CD14-positive monocyte (primary cell): ENCODE data around the gene PLA2G12A. TPM values are rescaled to one million over a fixed set of nuclear protein-coding genes. Genes with fewer than 3 reads are reported as not detected.

Experiments used
- DNase-seq, 3 donors: peaks; one replicate each; pipeline ENCODE4 v3.0.0-alpha.2; 2011 to 2022
- H2AFZ ChIP-seq: 2 replicates; pipeline ENCODE4 v1.6.0; 2012; ENCODE audit warnings: mild to moderate bottlenecking, low read depth, low read length, inconsistent platforms; ENCODE audit not compliant: insufficient read depth, poor library complexity, severe bottlenecking
- H3K27ac ChIP-seq, 2 donors: 1 replicate in 1 of 2; 2 replicates in 1 of 2; pipeline ENCODE4 v1.5.1; 2012 to 2013; ENCODE audit warnings: low read length in 2 of 2, control low read depth in 1 of 2, inconsistent platforms in 1 of 2, low read depth in 1 of 2, mild to moderate bottlenecking in 1 of 2
- H3K27me3 ChIP-seq, 2 donors: one replicate each; pipeline versions ENCODE4 v1.6.0 to v1.6.1; 2011 to 2013; ENCODE audit warnings: low read length in 2 of 2; ENCODE audit not compliant: control insufficient read depth in 2 of 2, insufficient read depth in 2 of 2
- H3K36me3 ChIP-seq, 2 donors: replicated peaks in 1 of 2; 1 replicate in 1 of 2; 2 replicates in 1 of 2; pipeline versions ENCODE4 v1.5.1 to v1.6.1; 2012 to 2013; ENCODE audit warnings: low read length in 2 of 2, control low read depth in 1 of 2, inconsistent platforms in 1 of 2, mild to moderate bottlenecking in 1 of 2; ENCODE audit not compliant: insufficient read depth in 2 of 2, control insufficient read depth in 1 of 2
- H3K4me1 ChIP-seq, 2 donors: 1 replicate in 1 of 2; 2 replicates in 1 of 2; pipeline versions ENCODE4 v1.5.1 to v1.6.1; 2012 to 2013; ENCODE audit warnings: low read length in 2 of 2, control low read depth in 1 of 2, inconsistent platforms in 1 of 2, mild to moderate bottlenecking in 1 of 2, moderate library complexity in 1 of 2; ENCODE audit not compliant: insufficient read depth in 2 of 2, control insufficient read depth in 1 of 2
- H3K4me2 ChIP-seq: replicated peaks from 2 replicates; pipeline ENCODE3; 2012; ENCODE audit warnings: low read length, moderate library complexity, mild to moderate bottlenecking; ENCODE audit not compliant: poor library complexity, severe bottlenecking; ENCODE audit errors: extremely low read depth
- H3K4me3 ChIP-seq, 3 experiments: fragments of 200-600 bp in 1 of 3; sonication (generic) in 1 of 3; replicated peaks in 1 of 3; 1 replicate in 2 of 3; 2 replicates in 1 of 3; pipeline ENCODE4 v1.5.1; 2011 to 2013; ENCODE audit warnings: low read length in 3 of 3, mild to moderate bottlenecking in 3 of 3, control low read depth in 2 of 3, low read depth in 2 of 3, inconsistent platforms in 1 of 3, moderate library complexity in 1 of 3
- H3K79me2 ChIP-seq: 2 replicates; pipeline ENCODE4 v1.6.0; 2012; ENCODE audit warnings: mild to moderate bottlenecking, control low read depth, inconsistent platforms, low read length, moderate library complexity; ENCODE audit not compliant: insufficient read depth
- H3K9ac ChIP-seq: 2 replicates; pipeline ENCODE4 v1.6.0; 2017; ENCODE audit warnings: low read length, mild to moderate bottlenecking; ENCODE audit not compliant: insufficient read depth, poor library complexity, severe bottlenecking
- H3K9me3 ChIP-seq, 2 donors: replicated peaks in 1 of 2; 1 replicate in 1 of 2; 2 replicates in 1 of 2; pipeline versions ENCODE4 v1.5.1 to v1.6.1; 2012 to 2013; ENCODE audit warnings: low read length in 2 of 2, control low read depth in 1 of 2; ENCODE audit not compliant: control insufficient read depth in 1 of 2, insufficient read depth in 1 of 2
- H4K20me1 ChIP-seq: 2 replicates; pipeline ENCODE4 v1.6.0; 2012; ENCODE audit warnings: mild to moderate bottlenecking, low read length, control low read depth, moderate library complexity; ENCODE audit not compliant: insufficient read depth
- H3K27ac Mint-ChIP-seq, 7 donors: one replicate each; pipeline ENCODE4 v1.8.0; 2020; ENCODE audit warnings: mild to moderate bottlenecking in 7 of 7, mixed read lengths in 7 of 7, moderate library complexity in 6 of 7, inconsistent platforms in 2 of 7
- H3K27me3 Mint-ChIP-seq, 3 donors: one replicate each; pipeline ENCODE4 v1.8.0; 2021 to 2022; ENCODE audit warnings: low read depth in 3 of 3, mild to moderate bottlenecking in 3 of 3, mixed read lengths in 3 of 3, moderate library complexity in 3 of 3, inconsistent platforms in 1 of 3
- H3K36me3 Mint-ChIP-seq, 2 donors: one replicate each; pipeline ENCODE4 v1.8.0; 2020; ENCODE audit warnings: mixed read lengths in 2 of 2, inconsistent platforms in 1 of 2, mild to moderate bottlenecking in 1 of 2
- H3K4me1 Mint-ChIP-seq: one replicate; pipeline ENCODE4 v1.8.0; 2020; ENCODE audit warnings: mild to moderate bottlenecking, mixed read lengths
- H3K4me3 Mint-ChIP-seq, 2 donors: one replicate each; pipeline ENCODE4 v1.8.0; 2020; ENCODE audit warnings: mild to moderate bottlenecking in 2 of 2, mixed read lengths in 2 of 2, moderate library complexity in 1 of 2
- H3K9me3 Mint-ChIP-seq, 7 donors: one replicate each; pipeline ENCODE4 v1.8.0; 2020 to 2022; ENCODE audit warnings: mixed read lengths in 7 of 7, mild to moderate bottlenecking in 6 of 7, moderate library complexity in 6 of 7, inconsistent platforms in 2 of 7
- CTCF ChIP-seq: fragments of 200-600 bp; IDR thresholded peaks from one replicate; pipeline ENCODE4 v1.8.0; 2022; ENCODE audit warnings: antibody characterized with exemption, mild to moderate bottlenecking
- WGBS: methylation state at CpG from one replicate; pipeline ENCODE4 v1.1.5; 2013; ENCODE audit warnings: missing lambda C conversion rate; ENCODE audit not compliant: insufficient coverage; 5-methylcytosine and 5-hydroxymethylcytosine counted together
- intact Hi-C, 2 donors: fragments of 100-400 bp; cut with micrococcal nuclease; formaldehyde crosslinking; loops; one replicate each; pipeline versions ENCODE4 v1.15.0 to v1.15.1; 2023
- polyA plus RNA-seq, 3 donors: library from polyadenylated mRNA; depleted of rRNA in 1 of 3; unstranded in 2 of 3; stranded (reverse) in 1 of 3; fragments of 300-500 nt in 2 of 3; fragments of >200 nt in 1 of 3; fragmentation: Illumina TruSeq in 2 of 3; gene quantifications; 1 replicate in 2 of 3; 2 replicates in 1 of 3; pipeline ENCODE4 v1.2.3, GENCODE V29; 2012 to 2021

The PLA2G12A gene
- polyA plus RNA-seq, 3 donors: 1.8 to 16.2 (median 15.1) TPM

GRCh38 chr4:109671350-109671749 lies 58.5 kb downstream of the PLA2G12A start:
- Mint-ChIP-seq H3K36me3 (peaks cover 29 to 48% of the 10 kb centered on the region in 2 donors), H3K4me1 (no peaks in the 10 kb centered on the region), H3K9me3 (peaks cover 0 to 11% (median 2%) of the 10 kb centered on the region in 7 donors), H3K27ac (no peak overlapping the region), H3K4me3 (no peak overlapping the region), H3K27me3 (peaks cover 0 to 2% (median 0%) of the 10 kb centered on the region in 3 donors)
- no peak for TF ChIP-seq CTCF
- no peak overlapping the region for H3K4me2 ChIP-seq
- no peak overlapping the region for H3K4me3 ChIP-seq
- H3K27me3 ChIP-seq: no peaks in the 10 kb centered on the region
- no peaks in the 10 kb centered on the region for H3K9me3 ChIP-seq
- H3K9ac ChIP-seq: no peak overlapping the region
- no peak for DNase-seq
- H2AFZ ChIP-seq: no peak overlapping the region
- intact Hi-C loops: no loop called here
- H3K4me1 ChIP-seq: no peaks in the 10 kb centered on the region
- peaks cover 4 to 28% of the 10 kb centered on the region in 2 donors for H3K36me3 ChIP-seq
- H3K27ac ChIP-seq: no peak overlapping the region
- no peaks in the 10 kb centered on the region for H3K79me2 ChIP-seq
- peaks cover 17% of the 10 kb centered on the region for H4K20me1 ChIP-seq

- Mint-ChIP-seq H3K36me3 (peaks cover 24 to 50% of the 10 kb centered on the region in 2 donors), H3K27ac (peak overlapping the region in 1 of 7 donors; percentile 59), H3K27me3 (peaks cover 0 to 2% (median 0%) of the 10 kb centered on the region in 3 donors), H3K9me3 (peaks cover 0 to 6% (median under 1%) of the 10 kb centered on the region in 7 donors), H3K4me3 (no peak overlapping the region), H3K4me1 (no peaks in the 10 kb centered on the region)
- no peak overlapping the region for H3K4me3 ChIP-seq
- no peaks in the 10 kb centered on the region for H3K79me2 ChIP-seq
- H3K36me3 ChIP-seq: peaks cover 21 to 57% of the 10 kb centered on the region in 2 donors
- peaks cover 20% of the 10 kb centered on the region for H4K20me1 ChIP-seq
- intact Hi-C loops: no loop called here
- 100% methylated on average over 3 of the region's 5 CpGs for whole genome bisulfite sequencing
- no peak overlapping the region for H2AFZ ChIP-seq
- no peak overlapping the region for H3K27ac ChIP-seq
- no peak for DNase-seq
- no peaks in the 10 kb centered on the region for H3K27me3 ChIP-seq
- H3K4me2 ChIP-seq: no peak overlapping the region
- no peak overlapping the region for H3K9ac ChIP-seq
- no peaks in the 10 kb centered on the region for H3K4me1 ChIP-seq
- no peaks in the 10 kb centered on the region for H3K9me3 ChIP-seq
- TF ChIP-seq CTCF: no peak
Observed at GRCh38 chr4:109665783-109666485, 63.9 kb downstream of the PLA2G12A start.
